NCI-H69 (cell line): Measurements from ENCODE around the gene CUL4A.

Source experiments
- DNase-seq: peaks from one replicate; lab custom pipeline; 2025; lab: John Stamatoyannopoulos, UW

CUL4A gene

GRCh38 chr13:113292021-113292862 lies 82.8 kb downstream of the CUL4A start:
- peak; percentile 45 for DNase-seq

- DNase-seq, result no peak
These were observed 84.3 kb downstream of the CUL4A start for GRCh38 chr13:113293686-113294085.

GRCh38 chr13:113295776-113296175 lies 86.4 kb downstream of the CUL4A start:
- no peak for DNase-seq

- DNase-seq, result peak; percentile 100
These were observed 87.5 kb downstream of the CUL4A start, which contains the start of gene LAMP1 for GRCh38 chr13:113296823-113297369. TSS of gene LAMP1 (plus strand) at chr13:113297239. CDS start at chr13:113297435, 196 bp downstream.

- peak; percentile 65 for DNase-seq
These were observed 88.1 kb downstream of the CUL4A start for GRCh38 chr13:113297370-113298042.

- DNase-seq, result peak; percentile 31
These were observed 88.9 kb downstream of the CUL4A start for GRCh38 chr13:113298043-113298945.

- DNase-seq, result no peak
These were observed 90.5 kb downstream of the CUL4A start for GRCh38 chr13:113299951-113300350.

- DNase-seq, result no peak
These were observed 93.6 kb downstream of the CUL4A start for GRCh38 chr13:113302986-113303385.

- DNase-seq, result no peak
These were observed 94.7 kb downstream of the CUL4A start for GRCh38 chr13:113304121-113304520.

DNA sequence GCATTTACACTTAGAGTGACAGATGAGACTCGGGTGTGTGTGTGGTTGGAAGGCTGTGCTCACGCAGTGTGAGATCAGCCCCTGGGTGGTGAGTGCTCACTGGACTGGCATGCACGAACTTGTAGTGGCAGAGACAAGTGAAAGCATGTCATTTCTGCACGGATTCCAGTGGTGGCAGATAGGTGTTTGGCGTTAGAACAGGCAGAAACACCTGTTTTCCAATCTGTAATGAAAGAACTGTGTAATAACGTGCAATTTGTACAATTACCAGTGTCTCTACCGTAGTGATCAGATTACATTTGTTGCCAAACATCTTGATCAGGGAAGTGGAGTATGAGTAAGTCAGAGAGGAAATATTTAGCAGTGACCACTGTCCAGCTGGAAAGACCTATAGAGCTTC lies 95.8 kb downstream of the CUL4A start:
- peak; percentile 36 for DNase-seq

GRCh38 chr13:113307491-113307890 lies 98.1 kb downstream of the CUL4A start:
- no peak for DNase-seq

DNA sequence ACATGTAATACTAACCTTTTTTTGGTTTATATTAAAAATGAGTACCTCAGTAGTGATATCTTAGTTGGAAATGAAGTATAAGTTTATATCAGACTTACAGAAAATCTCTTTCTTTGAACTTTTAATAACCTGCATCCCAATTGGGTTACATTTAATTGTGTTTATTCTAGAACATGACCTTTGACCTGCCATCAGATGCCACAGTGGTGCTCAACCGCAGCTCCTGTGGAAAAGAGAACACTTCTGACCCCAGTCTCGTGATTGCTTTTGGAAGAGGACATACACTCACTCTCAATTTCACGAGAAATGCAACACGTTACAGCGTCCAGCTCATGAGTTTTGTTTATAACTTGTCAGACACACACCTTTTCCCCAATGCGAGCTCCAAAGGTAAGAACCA lies 100.1 kb downstream of the CUL4A start:
- no peak for DNase-seq

- peak; percentile 94 for DNase-seq
These were observed 104.7 kb downstream of the CUL4A start for GRCh38 chr13:113314112-113314511.

- DNase-seq, result peak; percentile 92
These were observed 105.6 kb downstream of the CUL4A start for GRCh38 chr13:113314895-113315470.

- DNase-seq, result no peak
These were observed 106.6 kb downstream of the CUL4A start for GRCh38 chr13:113315992-113316391.
